HuH-7.5 (cell line): ENCODE data around the gene TSPAN9.

Experiments
- DNase-seq: peaks from one replicate; pipeline ENCODE4 v3.0.0; 2011; ENCODE audit warnings: low spot score

TSPAN9 gene

DNA sequence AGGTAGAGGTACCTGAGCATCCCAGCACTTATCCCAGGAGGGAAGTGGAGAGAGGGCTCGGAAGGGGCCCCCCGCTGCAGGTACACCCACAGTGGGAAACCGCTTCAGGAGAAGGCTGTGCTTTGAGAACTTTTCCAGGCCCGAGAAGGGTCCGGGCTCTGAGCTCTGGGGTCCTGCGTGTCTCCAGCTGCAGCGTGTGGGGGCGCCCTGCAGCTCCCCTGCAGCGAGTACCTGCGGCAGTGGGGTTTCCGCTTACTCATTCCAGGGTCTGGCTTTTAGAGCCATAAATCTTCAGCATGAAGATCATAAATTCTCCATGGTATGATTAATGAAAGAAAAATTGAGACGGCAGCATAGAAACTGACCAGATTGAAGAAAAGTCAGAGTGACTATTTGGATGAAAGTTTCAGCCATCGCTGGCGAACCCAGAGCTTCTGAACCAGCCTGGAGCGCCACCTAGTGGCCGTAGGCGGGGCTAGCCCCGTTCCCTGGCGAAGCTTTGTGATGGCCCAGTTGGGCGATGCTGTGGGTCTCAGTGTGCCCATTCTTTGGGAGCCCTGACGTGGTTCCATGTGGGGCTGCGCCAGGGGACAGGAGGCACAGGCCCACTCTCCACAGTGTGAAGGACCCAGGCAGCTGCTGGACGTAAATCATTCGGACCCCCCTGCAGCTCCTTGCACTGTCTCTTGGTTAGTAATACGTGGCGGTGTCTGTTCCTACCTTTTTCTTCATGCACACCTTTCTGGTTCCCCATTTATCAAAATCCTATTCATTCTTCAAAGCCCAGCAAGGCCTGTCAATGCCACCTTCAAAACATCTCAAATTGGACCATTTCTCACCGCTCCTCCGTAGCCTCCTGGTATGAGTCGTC, 198.2 kb downstream of the TSPAN9 start:
- DNase-seq, result peak; percentile 93

DNA sequence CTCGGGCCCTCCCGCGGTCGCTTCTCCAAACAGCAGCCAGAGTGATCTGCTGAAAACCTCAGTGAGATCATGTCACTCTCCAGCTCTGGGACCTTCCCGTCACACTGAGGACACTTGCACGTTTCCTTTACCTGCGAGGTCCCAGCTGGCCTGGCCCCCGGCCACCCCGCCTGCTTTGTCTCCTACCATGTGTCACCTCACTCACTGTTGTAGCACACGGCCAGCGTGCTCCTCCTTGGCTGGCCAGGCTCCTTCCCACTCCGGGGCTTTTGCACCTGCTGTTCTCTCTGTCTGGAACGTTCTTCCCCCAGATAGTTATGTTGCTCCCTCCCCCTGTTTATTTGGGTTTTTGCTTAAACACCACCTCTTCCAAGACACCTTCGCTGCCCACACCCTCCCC, 199.0 kb downstream of the TSPAN9 start:
- DNase-seq, result no peak

DNA sequence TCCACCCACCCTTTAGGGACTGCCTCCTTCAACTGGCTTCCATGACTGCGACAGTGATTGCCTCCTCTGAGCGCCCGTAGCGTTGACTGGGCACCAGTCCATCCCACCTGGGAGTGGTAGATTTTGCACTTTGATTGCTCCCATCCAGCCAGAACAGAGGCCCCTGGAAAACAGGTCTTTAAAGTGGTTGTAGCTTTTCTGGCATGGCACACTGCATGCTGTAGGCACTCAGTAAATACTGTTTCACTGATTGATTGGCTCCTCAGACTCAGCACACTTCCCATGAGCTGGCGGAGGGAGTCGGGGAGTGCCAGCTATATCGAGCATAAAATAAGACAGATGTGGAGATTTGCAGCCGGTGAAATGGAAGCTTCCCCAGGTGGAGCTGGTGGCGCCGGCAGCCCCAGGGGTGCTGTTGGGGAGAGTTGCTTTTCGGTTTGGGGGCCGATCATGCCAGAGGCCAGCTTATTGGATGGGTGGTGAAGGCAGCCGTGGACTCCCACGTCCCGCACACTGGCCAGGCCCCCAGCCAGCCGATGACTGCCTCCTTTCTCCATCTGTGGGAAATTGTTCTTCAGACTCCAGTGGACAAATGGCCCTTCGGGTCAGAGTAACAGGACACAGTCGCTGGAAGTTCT, 200.2 kb downstream of the TSPAN9 start:
- no peak for DNase-seq

DNA sequence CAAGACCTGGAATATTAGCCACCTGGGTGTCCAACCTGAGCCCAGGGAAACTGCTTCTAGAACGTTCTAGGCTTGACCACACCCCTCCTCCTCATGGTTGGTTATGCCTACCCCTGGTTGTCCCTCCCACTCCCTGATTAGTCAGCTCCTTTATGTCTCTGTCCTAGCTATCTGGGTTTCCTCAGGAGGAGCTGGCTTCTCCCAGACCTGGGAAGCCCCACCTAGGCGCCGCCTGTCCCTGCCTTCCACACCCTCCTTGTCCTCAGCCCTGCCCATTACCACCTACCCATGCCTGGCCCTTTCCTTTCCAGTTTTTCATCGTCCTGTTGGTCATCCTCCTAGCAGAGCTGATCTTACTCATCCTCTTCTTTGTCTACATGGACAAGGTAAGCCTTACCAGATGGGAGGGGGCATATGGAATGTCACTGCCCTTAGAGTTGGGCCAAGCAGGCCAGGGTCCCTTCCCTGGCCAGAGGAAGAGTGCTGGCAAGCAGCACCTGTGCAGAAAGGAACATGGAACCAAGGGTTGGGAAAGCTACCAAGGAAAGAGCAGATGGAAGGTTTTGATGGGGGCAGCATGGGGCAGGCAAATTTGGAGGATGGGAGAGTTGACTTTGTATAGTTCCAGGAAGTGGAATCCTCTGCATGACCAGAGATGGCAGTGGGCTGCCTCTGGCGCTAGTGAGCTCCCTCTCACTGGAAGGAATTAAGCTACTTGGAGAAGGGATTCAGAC, 201.7 kb downstream of the TSPAN9 start:
- DNase-seq, result no peak

DNA sequence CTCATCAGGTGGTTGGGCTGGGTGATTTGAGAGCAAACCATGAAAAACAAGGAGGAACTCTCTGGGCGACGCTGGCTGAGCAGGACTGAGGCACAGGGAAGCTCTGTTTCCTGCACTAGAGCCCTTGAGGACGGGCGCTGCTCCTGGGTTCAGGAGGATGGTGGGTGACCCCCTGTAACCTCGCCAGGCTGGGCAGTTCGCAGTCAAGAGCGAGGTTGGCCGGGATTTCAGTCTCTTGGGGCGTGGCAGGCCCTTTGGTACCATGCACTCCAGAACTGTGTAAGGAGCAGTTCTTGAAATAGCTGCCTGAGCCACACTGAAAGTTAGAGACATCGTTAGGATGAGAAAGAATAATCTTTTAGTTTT, 202.2 kb downstream of the TSPAN9 start:
- DNase-seq, result no peak

DNA sequence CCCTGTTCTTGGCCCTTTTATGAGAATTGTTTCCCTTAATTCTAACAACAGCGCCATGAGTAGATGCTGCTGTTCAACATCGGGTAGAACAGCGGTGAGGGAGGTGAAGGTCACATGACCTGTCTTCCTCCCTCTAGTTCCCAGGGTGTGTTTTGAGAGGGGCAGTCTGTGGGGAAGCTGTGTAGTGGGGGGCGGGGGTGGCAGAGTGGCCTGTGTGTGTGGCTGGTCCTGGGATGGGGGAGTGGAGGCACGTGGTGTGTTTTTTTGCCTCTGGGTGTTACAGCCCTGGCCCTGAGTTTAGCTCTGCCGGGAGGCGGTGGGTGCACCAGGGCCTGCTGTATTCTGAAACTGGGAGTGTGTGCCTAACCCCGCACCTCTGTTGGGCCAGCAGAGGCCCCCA, 202.7 kb downstream of the TSPAN9 start:
- DNase-seq, result no peak

DNA sequence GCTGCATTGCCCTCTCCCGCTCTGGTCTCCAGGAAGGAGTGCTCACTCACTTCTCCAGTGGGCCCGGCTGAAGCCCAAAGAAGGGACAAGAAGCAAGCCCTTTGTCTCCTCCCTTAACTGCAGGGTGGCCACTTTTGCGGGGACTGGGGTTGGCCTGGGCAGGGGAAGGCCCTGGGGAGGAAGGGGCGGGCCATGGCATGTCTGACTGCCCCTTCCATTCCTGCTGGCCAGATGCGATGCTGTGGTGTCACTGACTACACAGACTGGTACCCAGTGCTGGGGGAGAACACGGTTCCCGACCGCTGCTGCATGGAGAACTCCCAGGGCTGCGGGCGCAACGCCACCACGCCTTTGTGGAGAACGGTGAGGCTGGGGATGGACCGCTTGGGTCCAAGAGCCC, 203.8 kb downstream of the TSPAN9 start:
- DNase-seq, result no peak

DNA sequence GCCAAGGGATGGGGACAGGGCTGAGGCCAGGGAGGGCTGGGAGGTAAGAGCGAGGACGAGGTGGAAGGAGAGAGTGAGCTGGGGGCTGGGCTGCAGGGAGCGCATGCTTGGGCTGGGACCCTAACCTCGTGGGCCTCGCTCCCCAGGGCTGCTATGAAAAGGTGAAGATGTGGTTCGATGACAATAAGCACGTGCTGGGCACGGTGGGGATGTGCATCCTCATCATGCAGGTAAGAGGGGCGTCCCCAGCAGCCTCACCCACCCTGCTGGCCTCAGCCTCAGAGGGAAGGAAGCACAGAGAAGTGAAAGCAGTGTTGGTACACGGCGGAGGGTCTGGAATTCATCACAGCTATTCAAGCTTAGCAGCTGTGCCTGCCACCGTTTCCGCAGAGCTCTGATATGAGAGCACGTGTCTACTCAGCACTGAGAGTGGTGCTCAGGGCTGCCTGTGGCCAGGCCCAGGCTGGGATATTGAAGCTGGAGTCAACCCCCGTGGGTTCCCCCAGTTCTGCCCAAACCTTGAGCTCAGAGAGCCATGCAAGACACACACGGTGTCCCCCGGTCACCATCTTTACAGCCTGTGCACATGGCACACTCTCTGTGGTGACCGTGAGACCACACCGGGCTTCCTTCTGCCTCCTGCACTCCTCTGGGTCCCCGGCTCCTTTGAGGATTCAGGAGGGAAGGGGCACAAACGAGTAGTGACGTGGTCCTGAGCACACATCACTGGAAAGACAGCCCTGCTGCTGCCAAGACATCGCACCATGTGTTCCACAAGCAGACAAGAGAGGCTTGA, 204.6 kb downstream of the TSPAN9 start:
- no peak for DNase-seq

DNA sequence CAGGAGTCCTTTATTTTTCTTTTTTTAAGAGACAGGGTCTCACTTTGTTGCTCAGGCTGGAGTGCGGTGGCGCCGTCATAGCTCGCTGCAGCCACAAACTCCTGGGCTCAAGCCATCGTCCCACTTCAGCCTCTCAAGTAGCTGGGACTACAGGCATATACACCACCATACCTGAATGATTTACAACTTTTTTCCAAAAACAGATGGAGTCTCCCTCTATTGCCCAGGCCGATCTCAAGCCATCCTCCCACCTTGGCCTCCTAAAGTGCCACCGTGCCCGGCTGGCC, 205.1 kb downstream of the TSPAN9 start:
- DNase-seq, result no peak

DNA sequence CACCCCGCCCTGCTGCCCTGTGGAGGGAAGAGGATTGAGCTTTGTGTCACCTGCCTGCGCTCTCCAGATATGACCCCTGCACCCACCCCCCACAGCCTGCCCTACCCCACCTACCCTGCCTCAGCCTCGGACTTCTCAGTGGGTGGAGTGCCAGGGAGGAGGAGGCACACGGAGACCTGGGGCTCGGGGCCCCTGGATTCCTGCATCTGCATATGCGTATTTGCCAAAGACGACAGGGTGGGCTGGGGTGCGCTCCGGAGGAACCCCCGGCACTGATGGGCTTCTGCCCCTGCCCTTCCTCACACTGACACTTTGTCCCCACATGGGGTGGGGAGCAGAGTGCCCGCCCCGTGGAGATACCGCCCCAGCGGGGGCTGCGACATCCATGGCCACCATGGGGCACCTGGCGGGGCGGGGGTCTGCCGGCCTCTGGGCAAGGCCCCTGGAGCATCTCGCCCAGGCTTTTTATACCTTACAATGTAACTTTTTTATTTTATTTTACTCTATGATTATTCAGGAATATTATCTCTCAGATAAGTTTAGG, 206.0 kb downstream of the TSPAN9 start:
- no peak for DNase-seq

DNA sequence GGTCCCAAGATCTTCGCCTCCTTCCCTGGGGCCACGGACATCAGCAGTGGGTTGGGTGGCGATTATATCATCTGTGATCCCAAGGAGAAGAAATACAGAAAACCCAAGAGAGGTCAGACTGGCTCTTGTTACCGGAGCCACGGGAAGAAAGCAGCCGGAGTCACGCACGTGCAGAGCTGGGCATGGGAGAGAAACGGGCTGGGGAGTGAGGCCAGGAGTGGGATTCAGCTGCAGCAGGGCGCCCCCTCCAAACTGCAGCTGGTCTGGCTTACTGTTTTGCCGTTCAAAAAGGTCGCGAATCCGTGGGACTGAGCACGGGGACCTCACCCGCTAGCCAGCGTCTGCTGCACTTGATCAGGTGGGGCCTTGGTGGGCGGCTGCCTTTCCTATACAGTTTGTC, 207.2 kb downstream of the TSPAN9 start:
- no peak for DNase-seq

DNA sequence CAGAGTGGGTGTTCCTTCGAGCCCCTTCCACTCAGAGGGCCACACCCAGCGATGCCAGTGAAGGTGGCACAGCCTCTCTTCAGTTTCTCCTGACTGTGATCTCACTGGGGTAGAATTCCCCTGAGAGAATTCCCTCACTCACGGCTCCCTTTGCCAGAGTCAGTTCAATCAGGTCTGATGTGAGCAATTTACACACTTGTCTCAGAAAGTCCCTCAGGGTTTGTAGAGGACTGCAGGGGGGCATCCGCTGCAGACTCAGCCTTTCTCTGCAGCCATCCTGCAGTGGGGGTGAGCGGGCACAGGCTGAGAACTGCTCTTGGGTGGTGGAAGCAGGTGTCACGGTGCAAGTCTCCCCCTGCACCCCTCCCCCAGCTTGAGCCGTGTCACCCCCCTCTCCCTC, 208.4 kb downstream of the TSPAN9 start:
- DNase-seq, result no peak

DNA sequence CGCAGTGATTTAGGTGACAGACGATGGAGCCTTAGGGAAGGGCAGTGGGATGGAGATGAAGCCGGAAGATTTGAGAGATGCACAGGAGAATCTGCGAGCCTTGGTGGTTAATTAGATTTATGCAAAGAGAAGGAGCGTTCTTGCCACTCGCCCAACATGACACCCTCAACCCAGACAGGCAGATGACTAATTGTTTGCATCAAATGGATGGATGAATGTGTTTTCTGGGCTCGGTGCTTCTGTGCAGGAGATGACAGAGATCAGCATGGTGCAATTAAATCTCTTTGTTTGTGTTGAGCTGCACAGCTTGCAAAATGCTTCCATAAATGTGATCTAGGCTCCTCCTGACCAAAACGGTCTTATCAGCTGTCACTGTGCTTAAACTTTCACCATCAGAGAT, 211.5 kb downstream of the TSPAN9 start:
- no peak for DNase-seq

DNA sequence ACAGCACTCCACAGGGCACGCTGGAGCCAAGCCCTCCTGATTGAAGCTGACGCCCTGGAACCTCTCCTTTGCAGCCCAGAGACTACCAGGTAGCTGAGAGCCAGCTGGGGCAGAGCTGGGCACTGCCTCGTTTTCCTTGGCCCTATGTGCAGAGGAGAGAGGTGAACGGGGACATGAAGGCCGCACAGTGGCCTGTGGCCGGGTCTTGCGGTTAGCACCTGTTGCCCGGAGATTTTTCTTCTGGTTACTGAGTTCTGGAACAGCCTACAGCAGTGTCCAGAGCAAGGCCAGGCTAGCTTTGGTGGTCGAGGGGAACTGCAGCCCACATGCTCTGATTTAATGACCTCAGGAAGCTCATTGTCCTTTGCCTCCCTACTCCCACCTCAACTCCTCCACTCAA, 212.5 kb downstream of the TSPAN9 start:
- DNase-seq, result no peak

DNA sequence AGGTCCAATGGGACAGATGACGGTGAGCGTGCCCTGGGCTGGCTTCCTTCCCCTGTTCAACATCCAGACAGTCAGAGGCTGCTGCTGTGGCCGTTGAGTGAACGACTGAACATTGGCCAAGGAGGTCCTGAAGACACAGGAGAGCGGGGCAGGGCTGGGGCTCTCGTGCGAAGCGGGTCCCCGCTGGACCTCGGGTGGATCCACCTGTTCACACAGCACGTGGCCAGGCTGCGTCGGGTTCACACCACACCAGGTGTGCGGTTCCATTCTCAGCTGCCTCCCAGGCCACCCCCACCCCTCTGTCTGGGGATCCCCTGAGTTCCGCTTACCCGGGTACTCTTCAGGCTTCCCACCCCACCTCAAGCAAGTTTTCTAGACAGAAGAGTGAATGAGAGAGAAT, 214.8 kb downstream of the TSPAN9 start:
- no peak for DNase-seq

DNA sequence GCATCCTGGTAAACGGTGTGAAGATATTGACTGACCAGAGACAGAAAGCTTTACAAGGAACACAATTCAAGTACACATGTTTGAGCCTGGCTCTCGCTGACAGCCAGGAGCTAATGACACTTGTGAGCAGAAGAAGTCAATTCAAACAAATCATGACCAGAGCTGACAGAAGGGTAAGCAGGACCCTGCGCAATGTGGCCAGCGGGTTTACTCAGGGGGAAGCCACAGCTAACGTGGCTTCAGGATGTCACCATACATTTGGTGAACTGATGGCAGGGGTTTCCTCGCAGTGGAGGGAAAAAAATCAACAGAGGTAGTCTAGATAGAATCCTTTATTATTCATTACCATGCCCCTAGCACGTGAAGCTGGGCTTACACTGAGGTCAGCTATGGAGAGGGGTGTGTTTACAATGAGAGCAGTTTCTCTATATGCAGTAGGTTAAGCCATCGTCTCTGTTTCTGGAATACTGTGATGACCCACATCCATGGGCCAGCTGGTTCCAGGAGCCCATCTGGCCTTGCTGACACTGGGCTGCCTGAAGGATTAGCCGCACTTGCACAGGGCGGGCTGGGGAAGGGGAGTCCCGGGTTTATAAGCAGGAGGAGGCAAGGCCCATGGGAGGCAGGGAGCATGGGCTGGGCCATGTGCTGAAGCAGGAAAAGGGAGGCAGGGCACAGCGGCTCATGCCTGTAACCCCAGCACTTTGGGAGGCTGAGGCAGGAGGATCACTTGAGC, 215.7 kb downstream of the TSPAN9 start:
- DNase-seq, result no peak

DNA sequence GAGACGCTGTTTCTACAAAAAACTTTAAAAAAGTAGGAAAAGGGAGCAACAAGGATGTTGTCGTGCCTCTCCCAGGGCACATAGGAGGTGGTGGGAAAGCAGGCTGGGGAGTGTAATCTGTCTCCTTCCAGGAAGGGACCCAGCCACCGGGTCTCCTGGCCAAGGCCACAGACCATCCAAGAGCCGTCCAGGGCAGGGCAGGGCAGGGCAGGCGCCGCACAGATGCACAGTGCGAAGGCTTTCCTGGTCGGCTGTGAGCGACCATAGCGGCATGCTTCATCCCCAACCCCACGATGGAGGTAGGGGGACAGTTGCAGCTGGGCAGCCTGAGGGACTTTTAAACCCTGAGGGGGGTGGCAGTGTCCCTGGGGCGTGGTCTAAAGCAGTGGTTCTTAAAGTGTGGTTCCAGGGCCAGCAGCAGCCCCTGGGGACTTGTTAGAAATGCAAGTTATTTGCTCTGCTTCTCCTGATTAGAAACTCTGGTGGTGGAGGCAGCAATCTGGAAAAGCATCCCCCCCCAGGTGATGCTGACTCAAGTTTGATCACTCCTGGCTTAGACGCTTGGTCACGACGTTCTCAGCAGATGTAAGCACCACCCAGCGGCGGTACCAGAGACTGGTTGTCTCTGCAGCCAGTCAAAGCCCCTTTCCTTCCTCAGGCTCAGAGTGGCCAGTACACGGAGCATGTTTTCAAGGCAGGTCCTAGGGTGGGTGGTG, 216.4 kb downstream of the TSPAN9 start:
- no peak for DNase-seq

DNA sequence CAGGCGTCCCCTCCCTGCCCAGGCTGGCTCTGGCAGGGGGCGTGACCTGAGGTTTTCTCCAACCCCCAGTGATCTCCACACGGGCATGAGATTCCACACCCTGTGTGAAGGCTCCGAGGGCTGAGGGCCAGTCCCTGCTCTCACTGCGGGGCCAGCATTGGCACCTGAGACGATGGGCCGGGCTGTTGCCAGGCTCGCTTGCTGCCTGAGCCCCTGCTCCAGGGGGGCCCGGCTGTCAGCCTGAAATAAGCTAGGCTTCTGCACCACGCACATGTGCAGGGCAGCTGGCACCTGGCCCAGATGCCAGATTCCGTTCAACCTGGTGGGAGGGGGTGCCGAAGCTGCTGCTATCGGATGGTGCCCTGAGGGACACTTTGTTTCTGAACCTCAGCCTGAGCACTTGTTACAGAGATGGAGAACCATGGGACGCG, 217.3 kb downstream of the TSPAN9 start:
- no peak for DNase-seq

DNA sequence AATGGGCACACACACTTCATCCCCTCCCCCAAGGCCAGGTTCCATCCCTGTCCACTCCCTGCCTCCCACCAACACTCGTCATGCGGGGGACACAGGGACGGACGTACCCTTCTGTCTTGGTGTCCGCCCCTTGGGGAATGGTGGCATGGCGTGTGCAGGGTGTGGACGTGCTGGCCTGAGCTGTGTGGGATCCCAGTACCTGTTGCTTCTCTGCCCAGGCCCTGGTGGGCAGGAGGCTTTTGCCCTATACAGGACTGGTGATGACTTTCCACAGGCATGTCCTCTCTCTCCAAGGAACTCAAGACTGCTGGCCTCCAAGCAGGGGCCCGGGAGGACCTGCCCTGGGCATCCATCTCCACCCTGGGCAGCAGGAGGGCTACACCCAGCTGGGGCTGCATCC, 218.0 kb downstream of the TSPAN9 start:
- no peak for DNase-seq

DNA sequence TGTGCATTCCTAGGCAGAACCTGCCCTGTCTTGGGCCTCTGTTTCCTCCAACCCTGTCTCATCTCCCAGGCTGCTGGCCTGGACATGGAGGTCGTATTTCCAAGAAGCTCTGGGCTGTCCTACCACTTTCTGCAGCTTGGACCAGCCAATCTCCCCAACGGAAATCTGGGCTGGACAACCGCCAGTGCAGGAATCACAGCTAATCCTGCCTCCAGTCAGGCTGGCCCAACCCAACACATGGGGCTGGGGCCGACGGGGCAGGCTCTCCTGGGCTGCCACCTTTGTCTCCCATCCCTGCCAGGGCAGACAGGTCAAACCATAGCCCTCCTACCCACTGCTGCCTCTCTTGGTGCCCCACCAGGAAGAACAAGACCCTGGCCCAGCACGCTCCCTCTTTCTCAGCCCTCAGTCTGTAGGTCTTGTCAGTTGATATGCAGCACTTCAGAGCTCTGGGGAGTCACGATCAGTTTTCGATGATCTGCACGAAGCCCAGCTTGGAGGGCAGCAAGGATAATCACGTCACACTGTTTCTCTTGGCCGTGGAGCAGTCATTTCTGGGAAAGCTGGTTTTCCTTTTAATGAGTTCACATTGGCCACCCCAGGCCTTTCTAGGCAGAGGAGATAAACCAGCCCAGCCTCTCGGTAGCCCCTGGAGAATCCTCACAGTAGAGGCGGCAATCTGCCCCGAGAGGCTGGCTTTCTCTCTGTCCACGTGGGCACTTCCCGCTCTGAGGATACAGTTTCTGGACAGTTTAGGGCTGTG, 218.6 kb downstream of the TSPAN9 start:
- DNase-seq, result no peak
